Caco-2 (cell line): Measurements from ENCODE around the gene NDFIP2. TPM values are rescaled to one million over a fixed set of nuclear protein-coding genes. Genes with fewer than 3 reads are reported as not detected.

Source experiments
- BruUV-seq: library from RNA; stranded (reverse); fragments of 400-500 nt; replicated peaks from 2 replicates; lab custom pipeline; 2021; lab: Mats Ljungman, UMichigan
- CTCF ChIA-PET: fragments of 300-600 bp; sonication (Branson Sonifier 250); formaldehyde crosslinking; loops from one replicate; lab custom pipeline; 2022; ENCODE audit warnings: antibody characterized with exemption; lab: Charles Lee
- POLR2A ChIA-PET: fragments of 300-600 bp; sonication (Branson Sonifier 250); formaldehyde crosslinking; loops from one replicate; lab custom pipeline; 2022; ENCODE audit warnings: antibody characterized with exemption; lab: Charles Lee
- DNase-seq, 2 experiments: peaks; one replicate each; pipeline versions ENCODE4 v3.0.0 to v3.0.0-alpha.2; 2020 to 2022
- H3K27me3 ChIP-seq: replicated peaks from 2 replicates; pipeline ENCODE4 v1.6.0; 2011; ENCODE audit warnings: low read length; ENCODE audit not compliant: control insufficient read depth, insufficient read depth
- H3K36me3 ChIP-seq: 2 replicates; pipeline ENCODE4 v1.5.1; 2011; ENCODE audit warnings: low read length; ENCODE audit not compliant: control insufficient read depth, insufficient read depth
- H3K4me1 ChIP-seq: fragments of 250-450 bp; sonication (Bioruptor Pico); 2 replicates; pipeline ENCODE4 v1.5.1; 2020; ENCODE audit warnings: mild to moderate bottlenecking
- H3K4me3 ChIP-seq: 2 replicates; pipeline ENCODE4 v1.5.1; 2011; ENCODE audit warnings: low read depth, mild to moderate bottlenecking, control low read depth, low read length
- H3K9me3 ChIP-seq: fragments of 250-450 bp; sonication (Bioruptor Pico); 2 replicates; pipeline ENCODE4 v1.5.1; 2020; ENCODE audit warnings: mild to moderate bottlenecking, moderate library complexity
- H3K27ac Mint-ChIP-seq: one replicate; pipeline ENCODE4 v1.8.0; 2022; ENCODE audit warnings: mixed read lengths; ENCODE audit not compliant: unreplicated experiment
- H3K27me3 Mint-ChIP-seq: one replicate; pipeline ENCODE4 v1.8.0; 2022; ENCODE audit warnings: mixed read lengths; ENCODE audit not compliant: insufficient read depth, unreplicated experiment
- H3K36me3 Mint-ChIP-seq: one replicate; pipeline ENCODE4 v1.8.0; 2022; ENCODE audit warnings: mild to moderate bottlenecking, mixed read lengths; ENCODE audit not compliant: insufficient read depth, unreplicated experiment
- H3K4me1 Mint-ChIP-seq: one replicate; pipeline ENCODE4 v1.8.0; 2022; ENCODE audit warnings: low read depth, mixed read lengths; ENCODE audit not compliant: unreplicated experiment
- H3K4me3 Mint-ChIP-seq: one replicate; pipeline ENCODE4 v1.8.0; 2022; ENCODE audit warnings: mild to moderate bottlenecking, moderate library complexity, mixed read lengths; ENCODE audit not compliant: unreplicated experiment
- H3K9me3 Mint-ChIP-seq: one replicate; pipeline ENCODE4 v1.8.0; 2022; ENCODE audit warnings: mixed read lengths; ENCODE audit not compliant: unreplicated experiment
- intact Hi-C: fragments of 100-400 bp; cut with micrococcal nuclease; formaldehyde crosslinking; loops from one replicate; pipeline ENCODE4 v1.10.0; 2022; ENCODE audit not compliant: unreplicated experiment
- total RNA-seq: library from RNA; stranded (reverse); gene quantifications from 2 replicates; pipeline ENCODE4 v1.2.3, GENCODE V29; 2022
- TF ChIP-seq, protein P1 (sequence below), 2 experiments: fragments of 200-600 bp in 1 of 2; IDR thresholded peaks; 1 replicate in 1 of 2; 2 replicates in 1 of 2; pipeline versions ENCODE4 v1.5.1 to v1.8.0; 2011 to 2022; ENCODE audit warnings: antibody characterized with exemption in 1 of 2, control low read depth in 1 of 2, inconsistent platforms in 1 of 2, low read depth in 1 of 2, low read length in 1 of 2, mild to moderate bottlenecking in 1 of 2, moderate library complexity in 1 of 2; ENCODE audit not compliant: insufficient read depth in 1 of 2, severe bottlenecking in 1 of 2, unreplicated experiment in 1 of 2

Gene NDFIP2
- total RNA-seq, 1 experiment from 2014 or later = 61.2 TPM

DNA sequence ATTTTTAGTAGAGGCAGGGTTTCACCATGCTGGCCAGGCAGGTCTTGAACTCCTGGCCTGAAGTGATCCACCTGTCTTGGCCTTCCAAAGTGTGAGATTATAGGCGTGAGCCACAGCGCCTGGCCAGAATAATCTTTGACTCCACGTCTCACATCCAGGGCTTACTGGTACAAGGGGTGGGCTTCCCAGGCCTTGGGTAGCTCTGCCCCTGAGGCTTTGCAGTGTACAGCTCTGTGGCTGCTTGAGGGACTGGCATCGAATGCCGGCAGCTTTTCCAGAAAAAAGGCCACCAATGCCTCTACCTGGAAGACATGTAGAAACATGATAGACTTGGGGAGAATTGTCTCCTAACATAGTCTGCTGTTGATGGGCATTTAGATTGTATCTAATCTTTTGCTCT, 57.8 kb downstream of the NDFIP2 start:
- H3K4me1 Mint-ChIP-seq = peaks cover 5% of the 10 kb centered on the region
- H3K9me3 ChIP-seq = no peaks in the 10 kb centered on the region
- intact Hi-C loops = no loop called here
- no peak overlapping the region for H3K4me3 ChIP-seq
- no peaks in the 10 kb centered on the region; the same call in 1 of the 2 replicates for H3K36me3 ChIP-seq
- no peak overlapping the region for H3K27ac Mint-ChIP-seq
- peaks cover 18% of the 10 kb centered on the region for H3K36me3 Mint-ChIP-seq
- H3K27me3 Mint-ChIP-seq = no peaks in the 10 kb centered on the region
- ChIA-PET POLR2A (no interaction called here), CTCF (interaction anchor here (3.7 kb wide), 1 partner anchor 114 kb away, joined by 62 read pairs; no protein-coding TSS in a partner anchor)
- no peaks in the 10 kb centered on the region for H3K4me1 ChIP-seq
- TF ChIP-seq, protein P1, sequence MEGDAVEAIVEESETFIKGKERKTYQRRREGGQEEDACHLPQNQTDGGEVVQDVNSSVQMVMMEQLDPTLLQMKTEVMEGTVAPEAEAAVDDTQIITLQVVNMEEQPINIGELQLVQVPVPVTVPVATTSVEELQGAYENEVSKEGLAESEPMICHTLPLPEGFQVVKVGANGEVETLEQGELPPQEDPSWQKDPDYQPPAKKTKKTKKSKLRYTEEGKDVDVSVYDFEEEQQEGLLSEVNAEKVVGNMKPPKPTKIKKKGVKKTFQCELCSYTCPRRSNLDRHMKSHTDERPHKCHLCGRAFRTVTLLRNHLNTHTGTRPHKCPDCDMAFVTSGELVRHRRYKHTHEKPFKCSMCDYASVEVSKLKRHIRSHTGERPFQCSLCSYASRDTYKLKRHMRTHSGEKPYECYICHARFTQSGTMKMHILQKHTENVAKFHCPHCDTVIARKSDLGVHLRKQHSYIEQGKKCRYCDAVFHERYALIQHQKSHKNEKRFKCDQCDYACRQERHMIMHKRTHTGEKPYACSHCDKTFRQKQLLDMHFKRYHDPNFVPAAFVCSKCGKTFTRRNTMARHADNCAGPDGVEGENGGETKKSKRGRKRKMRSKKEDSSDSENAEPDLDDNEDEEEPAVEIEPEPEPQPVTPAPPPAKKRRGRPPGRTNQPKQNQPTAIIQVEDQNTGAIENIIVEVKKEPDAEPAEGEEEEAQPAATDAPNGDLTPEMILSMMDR (IDR thresholded peaks at IDR 0.05; ENCODE audit: insufficient read depth in 1 of 2, low read depth in 1 of 2, low read length in 1 of 2, severe bottlenecking in 1 of 2, unreplicated experiment in 1 of 2) = no peak
- no peaks in the 10 kb centered on the region for H3K27me3 ChIP-seq
- no TSS peak for BruUV-seq
- no peak overlapping the region for H3K4me3 Mint-ChIP-seq
- no peak for DNase-seq
- H3K9me3 Mint-ChIP-seq = no peaks in the 10 kb centered on the region

DNA sequence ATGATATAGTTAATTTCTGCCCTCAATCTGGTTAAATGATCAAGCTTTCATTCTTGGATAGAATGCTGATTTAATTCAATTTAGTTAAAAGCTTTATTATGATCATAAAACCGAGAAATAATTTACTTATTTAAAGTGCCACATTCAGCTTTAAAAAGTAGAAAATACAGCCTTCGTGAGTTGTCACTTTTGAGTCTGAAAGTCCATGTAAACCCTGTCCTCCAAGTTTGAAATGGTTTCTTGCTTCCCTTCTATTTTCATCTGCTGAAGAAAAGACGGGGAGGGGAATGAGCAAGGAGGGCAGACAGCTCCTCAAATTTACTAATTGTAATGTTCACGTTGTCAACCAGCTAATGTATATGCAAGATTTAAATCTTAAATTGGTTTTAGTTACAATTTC, 59.5 kb downstream of the NDFIP2 start:
- H3K4me3 Mint-ChIP-seq = no peak overlapping the region
- Histone ChIP-seq H3K36me3 (no peaks in the 10 kb centered on the region), H3K9me3 (no peaks in the 10 kb centered on the region), H3K4me3 (no peak overlapping the region), H3K27me3 (no peaks in the 10 kb centered on the region), H3K4me1 (no peaks in the 10 kb centered on the region)
- TF ChIP-seq, protein P1 (IDR thresholded peaks at IDR 0.05; ENCODE audit: insufficient read depth in 1 of 2, low read depth in 1 of 2, low read length in 1 of 2, severe bottlenecking in 1 of 2, unreplicated experiment in 1 of 2) = no peak
- H3K36me3 Mint-ChIP-seq = peaks cover 11% of the 10 kb centered on the region
- ChIA-PET CTCF (interaction anchor here (3.7 kb wide), 1 partner anchor 116 kb away, joined by 62 read pairs; no protein-coding TSS in a partner anchor), POLR2A (no interaction called here)
- no peaks in the 10 kb centered on the region for H3K27me3 Mint-ChIP-seq
- no peak overlapping the region for H3K27ac Mint-ChIP-seq
- intact Hi-C loops = loop anchor here (2.0 kb wide), 1 partner anchor 60 kb away; the partner anchor contains the start of gene NDFIP2
- H3K4me1 Mint-ChIP-seq = no peaks in the 10 kb centered on the region
- H3K9me3 Mint-ChIP-seq = no peaks in the 10 kb centered on the region
- no TSS peak for BruUV-seq
- no peak for DNase-seq

DNA sequence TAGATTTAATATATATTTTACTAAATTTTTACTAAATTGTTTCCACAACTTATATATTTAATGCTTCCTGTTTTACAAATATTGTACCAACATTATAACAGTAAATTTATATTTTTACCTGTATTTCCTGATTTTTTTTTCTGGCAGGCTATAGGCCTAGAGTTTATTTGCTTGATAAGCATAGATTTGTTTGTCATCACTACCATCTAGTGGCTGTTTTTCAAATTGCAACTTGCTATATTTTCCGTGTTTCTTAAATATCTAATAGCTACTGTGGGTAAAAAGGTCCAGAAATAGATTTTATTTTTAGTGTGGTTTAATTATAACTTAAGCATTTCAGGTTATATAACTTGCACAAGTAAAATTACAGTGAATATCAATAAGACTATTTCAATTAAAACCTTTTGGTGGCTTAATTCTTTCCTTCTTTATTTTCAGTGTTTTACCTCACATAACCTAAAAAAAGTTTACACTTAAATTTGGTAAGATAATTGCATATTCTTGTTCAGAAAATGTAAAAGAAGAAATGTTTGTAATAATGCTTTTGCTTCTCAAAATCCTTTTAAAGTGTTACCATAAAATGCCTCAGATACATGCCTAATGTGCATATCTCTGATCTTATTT, 60.6 kb downstream of the NDFIP2 start:
- TF ChIP-seq, protein P1 (IDR thresholded peaks at IDR 0.05; ENCODE audit: insufficient read depth in 1 of 2, low read depth in 1 of 2, low read length in 1 of 2, severe bottlenecking in 1 of 2, unreplicated experiment in 1 of 2) = peak; percentile 73 to 84
- H3K4me1 ChIP-seq = no peaks in the 10 kb centered on the region
- peaks cover 11% of the 10 kb centered on the region for H3K36me3 Mint-ChIP-seq
- BruUV-seq = no TSS peak
- no peak overlapping the region for H3K4me3 Mint-ChIP-seq
- H3K4me3 ChIP-seq = no peak overlapping the region
- H3K27me3 ChIP-seq = no peaks in the 10 kb centered on the region
- no peak overlapping the region for H3K27ac Mint-ChIP-seq
- no peaks in the 10 kb centered on the region for H3K9me3 Mint-ChIP-seq
- H3K27me3 Mint-ChIP-seq = no peaks in the 10 kb centered on the region
- H3K36me3 ChIP-seq = no peaks in the 10 kb centered on the region
- DNase-seq = peak in 1 of 2 experiments; percentile 63
- ChIA-PET POLR2A (interaction anchor here (0.6 kb wide), 1 partner anchor 117 kb away, joined by 3 read pairs; no protein-coding TSS in a partner anchor), CTCF (interaction anchor here (0.6 to 3.7 kb wide), 10 partner anchors 11 to 148 kb away, joined by 3 to 62 read pairs (median 3); partner anchors contain the start of gene NDFIP2)
- intact Hi-C loops = loop anchor here (1.0 to 2.0 kb wide), 2 partner anchors 61 to 117 kb away; partner anchors contain the start of gene NDFIP2
- H3K9me3 ChIP-seq = no peaks in the 10 kb centered on the region
- no peaks in the 10 kb centered on the region for H3K4me1 Mint-ChIP-seq
